GM19239 (cell line): Measurements from ENCODE around the gene EAPP.
"Not testable (repeated sequence)": the region's sequence is repeated elsewhere in the genome, so short reads cannot be mapped to it uniquely, and the experiment has no call there.

ENCODE experiments used
- DNase-seq: peaks from one replicate; pipeline ENCODE4 v3.0.0; 2011; ENCODE audit warnings: low spot score; ENCODE audit not compliant: insufficient read length
- FAIRE-seq: peaks from 2 replicates; lab custom pipeline; 2011; peaks lifted over from hg19 to GRCh38; lab: Jason Lieb, UNC

EAPP gene

GRCh38 chr14:34539407-34540180, at the start of gene EAPP:
EAPP (minus strand) TSS chr14:34539701; CDS start chr14:34539628, 73 bp downstream.
- FAIRE-seq (peak; percentile 86), DNase-seq (peak; percentile 94)

GRCh38 chr14:34583525-34583924, 44.0 kb upstream of the EAPP start:
- DNase-seq (no peak), FAIRE-seq (no peak)

- no peak for FAIRE-seq
- no peak for DNase-seq
Measured at GRCh38 chr14:34582117-34582680, 42.7 kb upstream of the EAPP start.

- no peak for FAIRE-seq
- no peak for DNase-seq
Measured at GRCh38 chr14:34580381-34580780, 40.9 kb upstream of the EAPP start.

- DNase-seq (no peak), FAIRE-seq (no peak)
Measured at GRCh38 chr14:34571771-34572170, 32.3 kb upstream of the EAPP start.

- FAIRE-seq: no peak
Measured at GRCh38 chr14:34569750-34570149, 30.2 kb upstream of the EAPP start.

GRCh38 chr14:34568803-34569202, 29.3 kb upstream of the EAPP start:
- no peak for DNase-seq
- FAIRE-seq: no peak

More at GRCh38 chr14:34569750-34570149, 30.2 kb upstream of the EAPP start:
- no peak for DNase-seq

GRCh38 chr14:34562776-34563150, 23.3 kb upstream of the EAPP start:
- no peak for FAIRE-seq
- DNase-seq: no peak

- peak; percentile 18 for FAIRE-seq
Measured at GRCh38 chr14:34562037-34562775, 22.7 kb upstream of the EAPP start.

GRCh38 chr14:34556498-34556829, 17.0 kb upstream of the EAPP start:
- not testable (repeated sequence) for DNase-seq
- FAIRE-seq: peak; percentile 42

More at GRCh38 chr14:34562037-34562775, 22.7 kb upstream of the EAPP start:
- not testable (repeated sequence) for DNase-seq

GRCh38 chr14:34555583-34556497, 16.3 kb upstream of the EAPP start:
- not testable (repeated sequence) for DNase-seq
- FAIRE-seq: peak; percentile 90

- no peak for DNase-seq
- FAIRE-seq: no peak
Measured at GRCh38 chr14:34554540-34555250, 15.2 kb upstream of the EAPP start.

GRCh38 chr14:34549276-34549966, 9.9 kb upstream of the EAPP start:
- DNase-seq, FAIRE-seq: not testable (repeated sequence)

GRCh38 chr14:34548472-34548981, 9.0 kb upstream of the EAPP start:
- FAIRE-seq (no peak), DNase-seq (no peak)

GRCh38 chr14:34547136-34547520, 7.6 kb upstream of the EAPP start:
- not testable (repeated sequence) for FAIRE-seq, DNase-seq

GRCh38 chr14:34546272-34547135, 7.0 kb upstream of the EAPP start:
- FAIRE-seq: peak; percentile 91
- DNase-seq: not testable (repeated sequence)

- FAIRE-seq, DNase-seq: not testable (repeated sequence)
Measured at GRCh38 chr14:34540181-34541059, 919 bp upstream of the EAPP start.
